ENCODE results near the gene TREM2.
"Not testable (repeated sequence)": the region's sequence is repeated elsewhere in the genome, so short reads cannot be mapped to it uniquely, and the experiment has no call there.

Gene TREM2

GRCh38 chr6:41162687-41163418 is at the start of gene TREM2:
TSS of gene TREM2 (minus strand) at chr6:41163116. CDS start at chr6:41163082, 34 bp downstream.
- no peak for DNase-seq

DNA sequence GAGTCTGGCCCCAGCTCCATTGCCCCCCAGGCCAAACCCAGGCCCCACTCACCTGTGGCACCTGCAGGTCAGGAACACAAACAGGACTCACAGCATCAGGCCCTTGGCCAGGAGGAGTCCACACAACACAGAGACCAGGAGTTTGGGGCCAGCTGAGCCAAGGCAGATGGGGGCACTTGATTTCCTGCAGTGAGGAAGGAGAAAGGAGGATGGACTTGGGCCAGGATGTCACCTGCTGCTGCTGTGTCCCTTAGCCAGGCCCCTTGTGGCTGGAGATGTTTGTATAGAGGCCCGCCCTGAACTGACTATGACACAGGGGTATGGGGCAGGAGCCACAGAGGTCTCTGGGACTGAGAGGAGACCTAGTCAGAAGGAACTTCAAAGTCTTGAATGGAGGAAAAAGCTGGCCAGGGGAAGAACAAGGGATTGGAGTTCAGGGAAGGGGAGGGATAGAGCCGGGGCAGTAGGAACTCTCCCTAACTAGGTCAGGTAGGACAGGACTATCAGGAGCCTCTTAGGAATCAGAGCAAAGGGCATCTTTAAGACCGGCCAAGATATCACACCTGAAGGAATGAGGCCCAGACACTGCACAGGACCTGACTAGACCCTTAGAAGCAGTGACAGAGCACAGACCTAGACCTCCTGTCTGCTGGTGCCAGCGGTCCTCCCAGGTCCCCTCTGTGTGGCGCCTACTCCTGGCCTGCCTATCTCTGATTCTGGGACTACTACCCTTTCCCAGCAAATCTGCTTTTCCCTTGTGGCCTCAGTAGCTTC is 46.8 kb upstream of the TREM2 start:
- DNase-seq: no peak

GRCh38 chr6:41208439-41209106 is 45.7 kb upstream of the TREM2 start:
- DNase-seq: no peak

- no peak for DNase-seq
Measured at GRCh38 chr6:41204156-41204555, 41.2 kb upstream of the TREM2 start.

DNA sequence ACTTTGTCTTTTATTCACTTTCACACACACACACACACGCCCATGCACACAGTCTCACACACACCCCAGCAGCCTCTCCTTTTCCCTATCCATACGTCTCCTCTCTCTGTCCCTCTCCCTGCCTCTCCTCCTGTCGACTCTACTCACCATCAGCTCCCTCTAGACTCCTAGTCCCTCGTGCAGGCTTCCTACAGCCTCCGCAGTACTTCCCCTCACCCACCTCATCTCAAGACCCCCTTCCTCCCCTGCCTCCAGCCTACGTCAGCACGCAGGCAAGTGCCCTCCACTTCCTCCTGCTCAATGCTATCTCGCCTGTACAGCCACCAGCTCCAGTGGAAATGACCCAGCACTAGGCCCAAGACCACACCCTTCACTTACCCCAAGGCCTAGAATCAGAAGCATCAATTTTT is 38.9 kb upstream of the TREM2 start:
- DNase-seq: no peak

DNA sequence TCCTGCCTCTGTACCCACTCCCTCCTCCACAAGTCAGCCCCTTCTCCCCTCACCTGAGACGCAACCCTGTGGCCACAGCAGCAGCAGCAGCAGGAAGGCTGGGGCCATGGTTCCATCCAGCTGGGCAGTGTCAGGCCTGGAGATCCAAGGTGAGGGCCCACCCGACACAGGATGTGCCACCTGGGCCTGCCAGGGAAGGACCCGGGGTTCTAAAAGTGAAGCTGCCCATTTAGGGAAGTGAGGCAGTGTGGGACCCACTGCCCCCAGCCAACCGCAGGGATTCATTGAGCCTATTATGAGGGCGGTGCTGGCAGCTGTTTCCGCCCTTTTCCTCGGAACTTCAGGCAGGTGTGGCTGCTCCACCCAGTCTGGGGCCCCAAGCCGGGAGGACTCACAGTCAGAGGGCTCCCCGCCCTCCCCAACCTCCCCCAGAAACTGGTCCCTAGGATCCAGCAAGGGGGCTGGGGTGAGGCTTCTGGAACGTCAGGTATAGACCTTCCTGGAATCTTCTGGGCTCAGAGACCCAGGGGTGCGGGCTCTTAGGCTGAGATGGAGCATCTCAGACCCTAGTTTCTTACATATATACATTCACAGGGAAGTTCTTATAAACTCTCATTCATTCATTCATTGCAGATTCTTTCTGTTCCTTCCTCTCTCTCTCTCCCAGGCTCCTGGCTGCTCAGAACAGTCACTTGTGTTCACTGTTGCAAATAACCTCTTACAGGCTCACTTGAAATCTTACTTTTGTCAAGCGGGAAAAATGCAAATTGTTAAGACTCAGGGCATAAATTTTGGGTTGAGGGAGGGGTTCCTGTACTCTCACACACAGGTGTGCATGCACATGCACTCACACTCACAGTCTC is 38.2 kb upstream of the TREM2 start, which contains the start of gene TREML2:
TSS of gene TREML2 (minus strand) at position 249 of the 863 bp plus-strand sequence. CDS start at position 108, 141 bp downstream.
- DNase-seq: peak in 1 of 2 donors; percentile 25

GRCh38 chr6:41200296-41200900 is 37.5 kb upstream of the TREM2 start:
- peak; percentile 36 to 40 for DNase-seq

- DNase-seq: no peak
Measured at GRCh38 chr6:41199552-41200246, 36.8 kb upstream of the TREM2 start.

DNA sequence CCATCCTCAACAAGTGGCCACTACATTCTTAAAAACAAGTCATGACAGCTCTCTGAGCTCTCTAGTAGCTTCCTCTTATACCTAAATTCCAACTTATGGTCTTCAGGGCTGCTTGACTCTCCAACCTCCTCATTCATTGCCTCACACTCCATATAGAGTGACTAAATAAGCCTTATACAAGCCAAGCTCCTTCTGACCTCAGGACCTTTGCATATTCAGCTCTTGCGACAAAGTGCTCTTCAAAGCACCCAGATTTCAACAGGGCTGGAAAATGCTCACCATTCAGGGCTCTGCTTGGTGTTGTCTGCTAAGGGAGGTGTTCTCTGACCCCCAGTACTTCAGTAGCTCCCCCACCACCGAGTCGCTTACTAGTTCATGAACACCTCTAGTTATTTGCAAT is 34.3 kb upstream of the TREM2 start:
- no peak for DNase-seq

DNA sequence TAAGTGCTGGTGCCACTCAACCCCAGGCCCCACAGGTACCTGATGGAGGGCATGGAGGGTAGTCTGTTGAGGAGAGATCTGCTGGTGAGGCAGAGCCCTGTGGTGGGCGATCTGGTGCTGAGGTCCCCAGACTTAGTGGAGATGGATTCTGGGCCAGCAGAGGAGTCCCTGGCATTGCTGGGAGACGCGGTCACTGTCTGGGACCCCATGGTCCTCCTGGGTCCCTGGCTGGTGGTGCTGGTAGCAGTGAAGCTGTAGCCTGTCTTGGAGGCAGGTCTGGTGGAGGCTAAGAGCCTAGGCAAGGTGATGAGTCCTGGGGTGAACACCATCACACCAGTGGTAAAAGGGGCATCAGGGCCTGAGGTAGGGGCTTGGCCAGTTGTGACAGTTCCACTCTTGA is 31.5 kb upstream of the TREM2 start:
- DNase-seq: no peak

DNA sequence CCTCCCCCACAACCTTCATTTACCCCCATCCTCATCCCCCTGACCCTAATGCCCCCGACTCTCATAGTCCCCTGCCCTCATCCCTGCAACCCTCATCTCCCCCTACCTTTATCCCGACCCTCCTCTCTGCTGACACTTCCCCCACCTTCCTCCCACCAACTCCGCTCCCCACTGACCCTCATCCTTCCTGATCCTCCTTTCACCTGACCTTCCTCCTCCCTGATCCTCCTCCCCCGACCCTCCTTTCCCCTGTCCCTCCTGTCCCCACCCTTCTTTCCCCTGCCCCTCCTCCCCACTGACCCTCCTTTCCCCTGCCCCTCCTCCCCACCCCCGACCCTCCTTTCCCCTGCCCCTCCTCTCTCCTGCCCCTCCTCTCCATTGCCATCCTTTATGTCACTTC is 31.0 kb upstream of the TREM2 start:
- no peak for DNase-seq

- DNase-seq: no peak
Measured at GRCh38 chr6:41193171-41193734, 30.3 kb upstream of the TREM2 start.

DNA sequence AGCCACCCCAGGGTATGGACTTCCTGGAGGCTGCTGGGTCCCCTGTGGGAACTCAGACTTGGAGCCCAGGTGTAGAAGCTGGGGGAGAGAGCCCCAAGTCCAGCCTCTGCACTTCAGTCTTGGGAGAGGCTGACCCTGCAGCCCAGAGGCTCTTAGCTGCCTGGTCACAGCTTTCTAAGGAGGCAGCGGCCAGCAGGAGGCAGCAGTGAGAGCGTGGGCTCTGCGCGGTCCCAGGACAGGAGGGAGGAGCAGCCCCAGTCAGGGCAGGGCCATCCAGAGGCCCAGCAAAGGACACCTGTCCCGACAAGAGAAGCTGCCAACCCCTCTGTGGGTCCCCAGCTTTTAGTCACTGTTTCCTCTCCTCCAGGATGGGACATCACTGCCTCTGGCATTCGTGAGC is 28.7 kb upstream of the TREM2 start:
- DNase-seq: peak; percentile 39 to 57

- no peak for DNase-seq
Measured at GRCh38 chr6:41190791-41191190, 27.9 kb upstream of the TREM2 start.

DNA sequence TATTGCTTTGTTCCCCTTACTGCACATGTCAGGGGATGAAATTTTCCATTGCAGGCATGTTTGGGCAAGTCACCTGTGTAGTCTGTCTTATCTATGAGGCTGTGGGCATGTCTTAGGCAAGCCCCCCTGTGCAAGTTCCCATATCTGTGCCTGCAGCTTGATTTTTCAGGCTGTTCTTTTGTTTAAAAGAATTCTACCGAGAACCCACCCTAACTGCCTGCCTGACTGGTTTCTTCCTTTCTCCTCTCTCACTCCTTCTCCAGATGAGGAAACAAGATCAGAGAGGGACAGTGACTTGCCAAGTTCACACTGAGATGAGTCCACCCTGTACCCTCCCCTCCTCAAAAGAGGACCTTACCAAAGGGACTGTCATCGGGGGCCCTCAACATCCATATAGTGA is 27.1 kb upstream of the TREM2 start:
- no peak for DNase-seq

DNA sequence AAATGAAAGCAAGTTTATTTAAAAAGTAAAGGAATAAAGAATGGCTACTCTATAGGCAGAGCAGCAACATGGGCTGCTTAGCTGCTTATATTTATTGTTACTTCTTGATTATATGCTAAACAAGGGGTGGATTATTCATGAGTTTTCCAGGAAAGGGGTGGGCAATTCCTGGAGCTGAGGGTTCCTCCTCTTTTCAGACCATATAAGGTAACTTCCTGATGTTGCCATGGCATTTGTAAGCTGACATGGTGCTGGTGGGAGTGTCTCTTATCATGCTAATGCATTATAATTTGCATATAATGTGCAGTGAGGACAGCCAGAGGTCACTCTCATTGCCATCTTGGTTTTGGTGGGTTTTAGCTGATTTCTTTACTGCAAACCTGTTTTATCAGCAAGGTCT is 26.1 kb upstream of the TREM2 start:
- DNase-seq: not testable (repeated sequence)

DNA sequence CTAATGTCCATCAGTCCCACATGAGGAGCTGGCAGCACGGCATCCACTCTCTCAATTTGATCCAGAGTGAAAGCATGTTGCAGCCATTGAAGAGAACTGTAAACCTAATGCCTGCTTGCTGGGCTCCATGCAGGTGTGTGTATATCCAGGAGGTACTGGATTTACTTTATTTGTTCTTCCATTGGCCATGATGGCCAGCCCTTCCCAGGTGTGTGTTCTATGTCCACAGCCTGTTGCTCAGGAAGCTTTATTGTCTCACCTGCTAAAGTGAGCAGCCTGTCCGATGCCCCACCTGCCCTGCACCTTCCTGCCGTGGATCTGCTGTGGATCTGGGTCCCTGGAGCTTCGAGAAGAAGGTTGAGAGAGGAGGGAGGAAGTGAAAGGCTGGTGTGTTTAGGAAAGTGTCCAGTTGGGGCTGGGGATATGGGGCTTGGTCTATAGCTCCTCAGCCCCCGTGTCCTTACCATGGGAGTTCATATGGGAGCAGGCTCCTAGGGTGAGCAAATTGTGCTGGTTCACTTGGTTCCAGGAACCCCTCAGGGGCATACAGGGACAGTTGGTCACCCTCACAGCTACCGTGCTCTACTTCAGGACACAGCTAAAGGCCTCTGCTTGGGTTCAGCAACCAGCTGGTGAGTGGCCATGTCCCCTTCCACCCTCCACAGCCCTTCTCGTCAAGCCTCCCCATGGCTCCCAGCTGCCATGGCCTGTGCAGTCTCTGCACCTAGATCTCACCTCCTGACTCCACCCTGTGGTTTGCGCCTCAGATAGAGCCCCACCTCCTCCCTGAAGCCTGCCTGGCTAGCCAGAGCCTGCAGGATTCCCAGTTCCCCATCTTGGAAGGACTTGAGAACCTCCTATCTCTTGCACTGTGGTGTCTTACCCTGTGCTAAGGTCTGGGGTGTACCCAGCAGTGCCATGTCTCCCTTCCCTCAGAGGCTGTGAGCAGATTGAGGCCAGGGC is 25.3 kb upstream of the TREM2 start:
- DNase-seq: no peak

GRCh38 chr6:41186031-41186562 is 23.2 kb upstream of the TREM2 start:
- no peak for DNase-seq

GRCh38 chr6:41184761-41185160 is 21.8 kb upstream of the TREM2 start:
- DNase-seq: no peak

Data from stimulated activated CD4-positive, alpha-beta T cell treated with anti-CD3 and anti-CD28 coated beads, Interleukin-2, amount 100 ng/mL, for 48 hours (primary cell).